Esophagus muscularis mucosa (tissue), 4 donors: Measurements from ENCODE around the gene FEZ2.

Experiments used
- EP300 ChIP-seq: sonication (generic); formaldehyde crosslinking; IDR thresholded peaks from one replicate; pipeline ENCODE4 v1.6.1; 2017; ENCODE audit warnings: antibody characterized with exemption
- POLR2A ChIP-seq: fragments of 450-650 bp; IDR thresholded peaks from one replicate; pipeline ENCODE4 v1.6.1; 2017; ENCODE audit warnings: antibody characterized with exemption, moderate library complexity, mild to moderate bottlenecking, low read depth
- TF ChIP-seq, protein P1 (sequence below), 3 experiments: fragments of 200-600 bp in 2 of 3; fragments of 450-650 bp in 1 of 3; sonication (generic) in 2 of 3; IDR thresholded peaks; one replicate each; pipeline ENCODE4 v1.5.1; 2017 to 2019; ENCODE audit warnings: antibody characterized with exemption in 3 of 3, mild to moderate bottlenecking in 2 of 3, moderate library complexity in 1 of 3

GRCh38 chr2:36530178-36530982, 67.6 kb downstream of the FEZ2 start:
- TF ChIP-seq, protein P1, sequence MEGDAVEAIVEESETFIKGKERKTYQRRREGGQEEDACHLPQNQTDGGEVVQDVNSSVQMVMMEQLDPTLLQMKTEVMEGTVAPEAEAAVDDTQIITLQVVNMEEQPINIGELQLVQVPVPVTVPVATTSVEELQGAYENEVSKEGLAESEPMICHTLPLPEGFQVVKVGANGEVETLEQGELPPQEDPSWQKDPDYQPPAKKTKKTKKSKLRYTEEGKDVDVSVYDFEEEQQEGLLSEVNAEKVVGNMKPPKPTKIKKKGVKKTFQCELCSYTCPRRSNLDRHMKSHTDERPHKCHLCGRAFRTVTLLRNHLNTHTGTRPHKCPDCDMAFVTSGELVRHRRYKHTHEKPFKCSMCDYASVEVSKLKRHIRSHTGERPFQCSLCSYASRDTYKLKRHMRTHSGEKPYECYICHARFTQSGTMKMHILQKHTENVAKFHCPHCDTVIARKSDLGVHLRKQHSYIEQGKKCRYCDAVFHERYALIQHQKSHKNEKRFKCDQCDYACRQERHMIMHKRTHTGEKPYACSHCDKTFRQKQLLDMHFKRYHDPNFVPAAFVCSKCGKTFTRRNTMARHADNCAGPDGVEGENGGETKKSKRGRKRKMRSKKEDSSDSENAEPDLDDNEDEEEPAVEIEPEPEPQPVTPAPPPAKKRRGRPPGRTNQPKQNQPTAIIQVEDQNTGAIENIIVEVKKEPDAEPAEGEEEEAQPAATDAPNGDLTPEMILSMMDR (IDR thresholded peaks at IDR 0.05), result no peak
- TF ChIP-seq POLR2A (no peak), EP300 (no peak)
